OCI-LY3 (cell line): Measurements from ENCODE around the gene SLC25A10.

Experiments used
- CTCF ChIP-seq: fragments of 200-600, 300-600 bp; sonication (generic); IDR thresholded peaks from 2 replicates; pipeline ENCODE4 v1.5.1; 2014; ENCODE audit warnings: antibody characterized with exemption, low read length, low read depth
- EZH2phosphoT487 ChIP-seq: fragments of 200-600 bp; shearing (Covaris generic); IDR thresholded peaks from 2 replicates; pipeline ENCODE4 v1.6.1; 2018; ENCODE audit warnings: antibody characterized with exemption, mixed run types, low read depth

- TF ChIP-seq CTCF (no peak), EZH2phosphoT487 (no peak)
Measured at GRCh38 chr17:81722184-81723120, 10.4 kb downstream of the SLC25A10 start.
